ENCODE data around the gene HPN. TPM values are rescaled to one million over a fixed set of nuclear protein-coding genes. Genes with fewer than 3 reads are reported as not detected.

HPN gene
- total and polyA plus RNA-seq, 2 of the 13 experiments (the other 11 are each of a cell fraction or from before 2014, with no cell fraction given): 46.7 to 261 TPM

DNA sequence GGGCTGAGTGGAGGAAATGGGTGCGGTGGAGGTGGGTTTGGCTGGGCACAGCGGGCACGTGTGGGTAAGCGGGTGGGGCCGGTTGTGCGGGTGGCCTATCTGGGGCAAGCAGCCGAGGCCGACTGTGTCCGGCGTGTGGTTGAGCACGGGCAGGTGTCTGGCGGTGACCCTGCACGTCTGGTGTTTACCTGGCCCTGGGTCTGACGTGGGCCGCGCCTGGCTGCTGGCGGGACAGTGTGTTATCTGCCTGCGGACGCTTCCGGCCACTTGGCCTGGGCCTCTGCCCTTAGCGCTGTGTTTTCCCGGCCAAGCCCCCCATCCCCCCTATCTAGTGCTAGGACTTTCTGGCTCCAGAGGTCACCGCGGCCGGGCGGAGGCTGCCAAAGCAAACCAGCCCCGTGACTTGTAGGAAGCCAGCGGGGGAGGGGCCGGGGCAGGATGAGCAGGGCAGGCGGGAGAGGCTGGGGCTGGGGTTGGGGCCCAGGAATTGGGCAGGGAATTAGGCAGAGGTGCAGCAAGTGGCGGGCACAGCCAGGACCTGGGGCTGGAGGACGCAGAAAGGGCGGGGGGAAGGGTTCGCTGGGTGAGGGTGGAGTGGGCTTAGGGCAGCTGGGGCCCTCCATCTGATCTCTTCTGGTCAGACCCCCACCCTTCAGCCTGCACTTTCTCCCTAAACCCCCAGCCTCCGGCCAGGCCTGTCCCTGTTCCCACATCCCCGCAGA, 534 bp upstream of the HPN start (continued):
- peak; percentile 93; the same call in 1 of the 2 replicates for TF ChIP-seq SNAPC4 (CRISPR knock-in tag; IDR thresholded peaks at IDR 0.05)
- no peak for TF ChIP-seq TSC22D2 (CRISPR knock-in tag; IDR thresholded peaks at IDR 0.05; ENCODE audit: borderline replicate concordance)
- TF ChIP-seq ASH2L (IDR thresholded peaks at IDR 0.05; ENCODE audit: insufficient read length, low read depth, low read length): no peak
- peak; percentile 19; the same call in 1 of the 2 replicates for TF ChIP-seq STAG1 (CRISPR knock-in tag; IDR thresholded peaks at IDR 0.05)
- 0 out of 2 replicates have a peak, but pooled peaks have one; percentile 94 for TF ChIP-seq WIZ (CRISPR knock-in tag; IDR thresholded peaks at IDR 0.05)
- TF ChIP-seq ZNF326 (CRISPR knock-in tag; IDR thresholded peaks at IDR 0.05; ENCODE audit: borderline replicate concordance): no peak
- peak; percentile 40 for TF ChIP-seq ZNF451 (CRISPR knock-in tag; IDR thresholded peaks at IDR 0.05)
- peak; percentile 88 for TF ChIP-seq HMG20A (CRISPR knock-in tag; IDR thresholded peaks at IDR 0.05; ENCODE audit: borderline replicate concordance)
- TF ChIP-seq, protein P1, sequence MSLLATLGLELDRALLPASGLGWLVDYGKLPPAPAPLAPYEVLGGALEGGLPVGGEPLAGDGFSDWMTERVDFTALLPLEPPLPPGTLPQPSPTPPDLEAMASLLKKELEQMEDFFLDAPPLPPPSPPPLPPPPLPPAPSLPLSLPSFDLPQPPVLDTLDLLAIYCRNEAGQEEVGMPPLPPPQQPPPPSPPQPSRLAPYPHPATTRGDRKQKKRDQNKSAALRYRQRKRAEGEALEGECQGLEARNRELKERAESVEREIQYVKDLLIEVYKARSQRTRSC (CRISPR knock-in tag; IDR thresholded peaks at IDR 0.05; ENCODE audit: low read depth): peak; percentile 41; the same call in 1 of the 2 replicates
- no peak; the same call in 1 of the 2 replicates for TF ChIP-seq NRL (CRISPR knock-in tag; IDR thresholded peaks at IDR 0.05; ENCODE audit: borderline replicate concordance)
- TF ChIP-seq PCBP1 (IDR thresholded peaks at IDR 0.05; ENCODE audit: borderline replicate concordance, low read depth, low read length): peak; percentile 89
- TF ChIP-seq MAFK (conservative IDR thresholded peaks at IDR 0.05 in 1 of 2, IDR thresholded peaks at IDR 0.05 in 1 of 2; ENCODE audit: low read length in 2 of 2): no peak
- peak; percentile 90 for TF ChIP-seq BORCS8-MEF2B (CRISPR knock-in tag; IDR thresholded peaks at IDR 0.05)
- peak; percentile 99 for TF ChIP-seq TBX2 (CRISPR knock-in tag; IDR thresholded peaks at IDR 0.05; ENCODE audit: borderline replicate concordance)
- TF ChIP-seq, protein P2, sequence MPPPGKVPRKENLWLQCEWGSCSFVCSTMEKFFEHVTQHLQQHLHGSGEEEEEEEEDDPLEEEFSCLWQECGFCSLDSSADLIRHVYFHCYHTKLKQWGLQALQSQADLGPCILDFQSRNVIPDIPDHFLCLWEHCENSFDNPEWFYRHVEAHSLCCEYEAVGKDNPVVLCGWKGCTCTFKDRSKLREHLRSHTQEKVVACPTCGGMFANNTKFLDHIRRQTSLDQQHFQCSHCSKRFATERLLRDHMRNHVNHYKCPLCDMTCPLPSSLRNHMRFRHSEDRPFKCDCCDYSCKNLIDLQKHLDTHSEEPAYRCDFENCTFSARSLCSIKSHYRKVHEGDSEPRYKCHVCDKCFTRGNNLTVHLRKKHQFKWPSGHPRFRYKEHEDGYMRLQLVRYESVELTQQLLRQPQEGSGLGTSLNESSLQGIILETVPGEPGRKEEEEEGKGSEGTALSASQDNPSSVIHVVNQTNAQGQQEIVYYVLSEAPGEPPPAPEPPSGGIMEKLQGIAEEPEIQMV (CRISPR knock-in tag; IDR thresholded peaks at IDR 0.05; ENCODE audit: low read depth): peak; percentile 91; the same call in 1 of the 2 replicates
- TF ChIP-seq ZBED4 (CRISPR knock-in tag; IDR thresholded peaks at IDR 0.05; ENCODE audit: borderline replicate concordance): peak; percentile 71; the same call in 1 of the 2 replicates
